ENCODE data around the gene CCL27.

The CCL27 gene

DNA sequence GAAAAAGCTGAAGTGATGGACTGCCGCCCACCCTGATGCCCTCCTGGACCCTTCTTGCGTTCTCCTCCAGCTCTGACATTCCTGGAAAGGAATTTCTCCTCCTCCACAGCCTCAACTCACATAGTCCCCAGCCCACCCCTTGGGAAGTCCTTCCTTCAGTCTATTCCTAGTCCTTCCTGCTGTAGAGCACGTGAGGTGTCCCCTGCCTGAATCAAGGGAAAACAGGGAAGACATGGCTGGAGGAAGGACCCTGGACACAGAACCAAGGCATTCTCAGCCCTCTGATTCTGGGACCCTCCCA is 37.3 kb downstream of the CCL27 start:
- Histone ChIP-seq H3K36me3 (ENCODE audit: control insufficient read depth, insufficient read depth, low read length) (no peaks in the 10 kb centered on the region), H3K27me3 (ENCODE audit: insufficient read depth, low read length, poor library complexity) (peaks cover 56% of the 10 kb centered on the region), H3K4me1 (ENCODE audit: control insufficient read depth, low read depth, low read length) (no peaks in the 10 kb centered on the region), H2BK5ac (ENCODE audit: low read length) (no peak overlapping the region), H3K9ac (ENCODE audit: low read length) (no peak overlapping the region), H3K23ac (ENCODE audit: low read length) (no peak overlapping the region), H2BK120ac (ENCODE audit: low read depth, low read length) (no peak overlapping the region), H3K4me3 (ENCODE audit: low read length) (no peak overlapping the region), H2AK5ac (ENCODE audit: low read length) (no peak overlapping the region), H3K56ac (ENCODE audit: low read length) (no peak overlapping the region), H3K79me1 (ENCODE audit: low read length) (no peaks in the 10 kb centered on the region), H3K27ac (ENCODE audit: low read depth, low read length) (no peak overlapping the region), H3K18ac (ENCODE audit: low read length) (no peak overlapping the region), H2BK15ac (replicated peaks; ENCODE audit: low read depth) (no peak overlapping the region), H3K4ac (ENCODE audit: low read depth, low read length) (no peak overlapping the region), H4K8ac (ENCODE audit: low read depth, low read length) (no peak overlapping the region), H3K4me2 (ENCODE audit: low read length) (no peak overlapping the region), H4K5ac (ENCODE audit: low read length) (no peak overlapping the region), H3K79me2 (ENCODE audit: control insufficient read depth, insufficient read depth, low read length) (no peaks in the 10 kb centered on the region)
- DNase-seq = no peak
- WGBS (ENCODE audit: extremely low coverage, insufficient coverage, low lambda C conversion rate) = no CpG with 5 or more reads among the region's 3 CpGs

DNA sequence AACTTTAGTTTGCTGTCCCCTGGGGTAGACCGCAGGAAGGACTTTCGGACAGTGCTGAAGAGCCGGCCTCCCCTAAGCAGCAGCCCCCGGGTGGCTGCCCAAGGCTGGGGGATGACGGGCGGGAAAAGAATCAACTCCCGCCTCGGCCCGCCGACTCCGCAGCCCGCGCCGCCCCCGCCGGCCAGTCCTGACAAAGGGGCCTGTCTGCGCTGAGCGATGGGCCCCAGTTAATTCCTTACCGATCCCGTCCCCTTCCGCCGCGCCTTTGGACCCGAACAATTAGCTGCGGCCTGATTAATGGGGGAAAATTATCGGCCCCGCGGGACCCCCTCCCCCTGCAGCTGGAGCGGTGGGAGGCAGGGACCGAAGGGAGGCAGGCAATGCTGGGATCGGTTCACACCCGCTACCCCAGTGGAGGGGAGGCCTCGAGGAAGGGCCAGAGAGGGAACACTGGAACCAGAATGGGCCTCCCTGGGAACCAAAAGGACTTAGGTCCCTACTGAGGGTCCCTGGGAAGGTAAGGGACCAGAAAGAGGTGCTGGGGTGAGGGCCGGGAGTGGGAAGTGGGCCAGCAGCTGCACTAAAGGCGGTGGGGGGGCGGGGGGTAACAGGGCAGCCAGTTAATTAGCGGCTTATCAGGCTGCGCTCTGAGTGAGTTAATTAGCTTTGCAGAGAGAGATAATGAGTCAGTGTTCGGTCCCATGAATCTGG is 37.8 kb downstream of the CCL27 start:
- Histone ChIP-seq H3K56ac (ENCODE audit: low read length) (peak overlapping the region; percentile 56), H3K4me3 (ENCODE audit: low read length) (no peak overlapping the region), H2AK5ac (ENCODE audit: low read length) (no peak overlapping the region), H2BK5ac (ENCODE audit: low read length) (no peak overlapping the region), H3K27me3 (ENCODE audit: insufficient read depth, low read length, poor library complexity) (peaks cover 52% of the 10 kb centered on the region), H3K4me2 (ENCODE audit: low read length) (no peak overlapping the region), H4K5ac (ENCODE audit: low read length) (no peak overlapping the region), H4K8ac (ENCODE audit: low read depth, low read length) (no peak overlapping the region), H3K9ac (ENCODE audit: low read length) (peak overlapping the region; percentile 18), H3K79me2 (ENCODE audit: control insufficient read depth, insufficient read depth, low read length) (no peaks in the 10 kb centered on the region), H3K4ac (ENCODE audit: low read depth, low read length) (no peak overlapping the region), H2BK15ac (replicated peaks; ENCODE audit: low read depth) (no peak overlapping the region), H3K4me1 (ENCODE audit: control insufficient read depth, low read depth, low read length) (peaks cover 2% of the 10 kb centered on the region), H3K79me1 (ENCODE audit: low read length) (no peaks in the 10 kb centered on the region), H3K27ac (ENCODE audit: low read depth, low read length) (peak overlapping the region; percentile 39), H3K18ac (ENCODE audit: low read length) (no peak overlapping the region), H3K23ac (ENCODE audit: low read length) (no peak overlapping the region), H2BK120ac (ENCODE audit: low read depth, low read length) (no peak overlapping the region), H3K36me3 (ENCODE audit: control insufficient read depth, insufficient read depth, low read length) (no peaks in the 10 kb centered on the region)
- WGBS (ENCODE audit: extremely low coverage, insufficient coverage, low lambda C conversion rate) = no CpG with 5 or more reads among the region's 39 CpGs
- DNase-seq = peak; percentile 30

DNA sequence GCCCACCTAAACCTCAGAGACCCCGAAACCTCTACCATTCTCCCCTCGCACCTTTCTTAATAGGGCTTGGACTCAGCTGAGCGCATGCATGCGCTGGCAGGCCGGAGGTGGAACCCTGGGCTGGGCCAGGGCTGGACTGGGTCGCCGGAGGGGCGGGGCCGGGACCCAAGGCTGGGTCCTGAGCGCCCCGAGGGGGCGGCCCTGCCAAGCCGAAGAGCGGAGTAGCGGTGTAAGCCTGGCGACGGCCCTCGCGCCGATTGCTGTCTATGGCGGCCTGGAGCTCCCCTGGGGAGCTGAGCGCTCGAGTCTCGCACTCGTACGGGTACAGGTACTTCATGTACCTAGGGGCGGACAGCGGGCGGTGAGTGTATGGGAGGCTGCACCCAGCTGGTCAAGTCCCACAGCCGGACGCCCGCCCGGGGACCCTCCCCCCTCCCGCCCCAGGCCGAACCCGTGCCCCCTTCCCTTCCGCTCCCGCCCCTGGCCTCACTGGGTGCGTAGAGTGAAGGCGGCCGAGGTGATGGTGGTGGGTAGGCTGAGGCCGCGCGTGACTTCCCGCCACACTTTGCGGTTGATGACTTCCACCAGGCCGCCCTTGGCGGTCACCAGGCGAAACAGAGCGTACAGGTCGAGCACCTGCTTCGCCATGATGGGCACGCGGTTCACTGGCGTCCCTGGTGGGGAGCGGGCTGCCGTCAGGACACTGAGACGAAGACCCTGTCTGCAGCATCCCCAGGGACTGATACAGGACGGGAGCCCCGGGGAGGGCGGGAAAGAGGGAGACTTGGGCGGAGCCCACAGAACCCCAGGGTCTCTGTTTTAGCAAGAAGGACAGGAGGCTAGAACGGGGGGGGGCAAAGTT is 38.9 kb downstream of the CCL27 start:
- Histone ChIP-seq H4K8ac (ENCODE audit: low read depth, low read length) (no peak overlapping the region), H3K4me2 (ENCODE audit: low read length) (no peak overlapping the region), H3K18ac (ENCODE audit: low read length) (no peak overlapping the region), H3K9ac (ENCODE audit: low read length) (no peak overlapping the region), H3K79me1 (ENCODE audit: low read length) (no peaks in the 10 kb centered on the region), H2AK5ac (ENCODE audit: low read length) (no peak overlapping the region), H3K56ac (ENCODE audit: low read length) (no peak overlapping the region), H4K5ac (ENCODE audit: low read length) (no peak overlapping the region), H2BK120ac (ENCODE audit: low read depth, low read length) (no peak overlapping the region), H3K27ac (ENCODE audit: low read depth, low read length) (no peak overlapping the region), H2BK15ac (replicated peaks; ENCODE audit: low read depth) (no peak overlapping the region), H3K4me1 (ENCODE audit: control insufficient read depth, low read depth, low read length) (peaks cover 2% of the 10 kb centered on the region), H3K4me3 (ENCODE audit: low read length) (no peak overlapping the region), H3K4ac (ENCODE audit: low read depth, low read length) (no peak overlapping the region), H3K27me3 (ENCODE audit: insufficient read depth, low read length, poor library complexity) (peaks cover 44% of the 10 kb centered on the region), H2BK5ac (ENCODE audit: low read length) (no peak overlapping the region), H3K23ac (ENCODE audit: low read length) (no peak overlapping the region), H3K79me2 (ENCODE audit: control insufficient read depth, insufficient read depth, low read length) (no peaks in the 10 kb centered on the region), H3K36me3 (ENCODE audit: control insufficient read depth, insufficient read depth, low read length) (no peaks in the 10 kb centered on the region)
- no CpG with 5 or more reads among the region's 63 CpGs for WGBS (ENCODE audit: extremely low coverage, insufficient coverage, low lambda C conversion rate)
- no peak for DNase-seq

DNA sequence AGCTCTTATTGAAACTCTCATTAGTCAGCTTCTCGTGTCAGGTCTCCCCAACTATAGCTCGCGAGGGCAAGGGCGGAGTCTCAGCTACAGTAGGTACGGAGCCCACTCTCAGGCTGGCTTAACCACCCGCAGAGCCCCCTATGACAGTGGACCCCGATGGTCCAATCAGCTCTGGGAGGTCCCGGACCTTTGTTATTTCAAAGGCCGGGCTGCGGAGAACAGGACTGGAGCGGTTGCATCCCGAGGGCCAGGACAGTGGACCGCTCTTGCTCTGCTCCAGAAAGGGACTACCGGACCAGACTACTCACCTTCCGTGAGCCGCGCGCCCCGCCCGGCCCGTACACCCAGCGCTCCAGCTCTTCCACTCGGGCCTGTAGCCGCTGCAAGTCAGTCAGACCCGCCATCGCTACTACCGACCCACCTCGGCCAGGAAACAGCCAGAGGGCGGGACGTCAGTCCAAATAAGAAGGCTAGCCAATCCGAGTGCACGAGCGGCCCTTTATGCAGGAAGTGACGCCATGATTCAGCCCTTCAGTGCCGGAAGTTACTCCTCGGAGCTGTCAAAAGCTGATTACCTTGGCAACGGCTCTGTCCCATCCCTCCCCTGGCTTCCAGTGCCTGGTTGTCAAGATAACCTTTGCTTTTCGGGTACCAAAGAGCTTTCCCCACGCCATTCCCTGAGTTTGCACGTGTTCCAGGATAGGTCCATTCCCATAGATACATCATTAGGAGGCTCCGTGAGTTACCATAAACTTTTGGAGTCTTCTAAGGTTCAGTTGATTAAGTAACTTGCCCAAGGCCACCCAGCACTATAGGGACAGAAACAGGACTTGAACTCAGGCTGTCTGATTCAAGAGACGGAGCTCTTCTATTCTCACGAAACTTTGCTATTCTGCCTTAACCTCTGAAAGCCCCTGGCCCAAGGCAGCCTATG is 42.1 kb downstream of the CCL27 start, which contains the start of gene DCTN3:
DCTN3 (minus strand) TSS at position 435 of the 934 bp plus-strand sequence; CDS start at position 404, 31 bp downstream.
- no CpG with 5 or more reads among the region's 43 CpGs for WGBS (ENCODE audit: extremely low coverage, insufficient coverage, low lambda C conversion rate)
- no peak within 1 kb of the TSS for H2AK5ac ChIP-seq (ENCODE audit: low read length)
- peak within 1 kb of the TSS; percentile 45 for H3K4me3 ChIP-seq (ENCODE audit: low read length)
- H2BK5ac ChIP-seq (ENCODE audit: low read length) = no peak within 1 kb of the TSS
- DNase-seq = peak; percentile 97
- H3K56ac ChIP-seq (ENCODE audit: low read length) = peak within 1 kb of the TSS; percentile 82
- no peak within 1 kb of the TSS for H3K18ac ChIP-seq (ENCODE audit: low read length)
- H3K23ac ChIP-seq (ENCODE audit: low read length) = no peak within 1 kb of the TSS
- no peak within 1 kb of the TSS for H4K8ac ChIP-seq (ENCODE audit: low read depth, low read length)
- peak within 1 kb of the TSS; percentile 69 for H3K9ac ChIP-seq (ENCODE audit: low read length)
- H3K79me2 ChIP-seq (ENCODE audit: control insufficient read depth, insufficient read depth, low read length) = no peaks in the 10 kb centered on the region
- H3K27me3 ChIP-seq (ENCODE audit: insufficient read depth, low read length, poor library complexity) = peaks cover 13% of the 10 kb centered on the region
- H3K79me1 ChIP-seq (ENCODE audit: low read length) = no peaks in the 10 kb centered on the region
- H3K4me2 ChIP-seq (ENCODE audit: low read length) = peak within 1 kb of the TSS; percentile 78
- H3K36me3 ChIP-seq (ENCODE audit: control insufficient read depth, insufficient read depth, low read length) = no peaks in the 10 kb centered on the region
- no peak within 1 kb of the TSS for H3K4ac ChIP-seq (ENCODE audit: low read depth, low read length)
- H4K5ac ChIP-seq (ENCODE audit: low read length) = no peak within 1 kb of the TSS
- no peak within 1 kb of the TSS for H2BK120ac ChIP-seq (ENCODE audit: low read depth, low read length)
- no peak within 1 kb of the TSS for H3K27ac ChIP-seq (ENCODE audit: low read depth, low read length)
- no peak within 1 kb of the TSS for H2BK15ac ChIP-seq (replicated peaks; ENCODE audit: low read depth)
- H3K4me1 ChIP-seq (ENCODE audit: control insufficient read depth, low read depth, low read length) = peaks cover 2% of the 10 kb centered on the region

DNA sequence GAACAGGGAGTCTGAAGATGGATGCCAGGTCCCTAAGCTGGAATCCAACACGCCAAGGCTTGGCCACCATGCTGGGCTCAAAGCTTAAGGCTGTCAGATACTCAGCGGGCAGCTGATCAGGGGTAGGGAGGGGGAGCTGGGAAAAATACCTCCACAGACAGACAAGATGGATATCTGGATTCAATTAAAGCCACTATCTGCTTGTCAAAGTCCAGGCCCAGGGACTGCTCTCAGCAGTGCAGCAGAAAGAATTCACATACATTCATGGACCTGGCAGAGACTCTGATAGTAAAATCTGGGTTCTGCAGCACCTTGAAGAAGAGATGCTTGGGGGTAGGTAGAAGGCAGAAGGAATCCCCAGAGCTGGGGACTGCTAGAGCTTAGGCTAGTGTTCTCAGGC is 47.3 kb downstream of the CCL27 start:
- no peak overlapping the region for H3K18ac ChIP-seq (ENCODE audit: low read length)

More for the DNA sequence above, 47.3 kb downstream of the CCL27 start:
- Histone ChIP-seq H2AK5ac (ENCODE audit: low read length) (no peak overlapping the region), H2BK120ac (ENCODE audit: low read depth, low read length) (no peak overlapping the region), H3K27ac (ENCODE audit: low read depth, low read length) (no peak overlapping the region), H3K4me1 (ENCODE audit: control insufficient read depth, low read depth, low read length) (peaks cover 6% of the 10 kb centered on the region), H3K23ac (ENCODE audit: low read length) (no peak overlapping the region), H2BK15ac (replicated peaks; ENCODE audit: low read depth) (no peak overlapping the region), H4K8ac (ENCODE audit: low read depth, low read length) (no peak overlapping the region), H3K4me3 (ENCODE audit: low read length) (no peak overlapping the region), H3K36me3 (ENCODE audit: control insufficient read depth, insufficient read depth, low read length) (no peaks in the 10 kb centered on the region), H3K4me2 (ENCODE audit: low read length) (no peak overlapping the region), H4K5ac (ENCODE audit: low read length) (no peak overlapping the region), H3K4ac (ENCODE audit: low read depth, low read length) (no peak overlapping the region), H3K79me1 (ENCODE audit: low read length) (no peaks in the 10 kb centered on the region), H3K27me3 (ENCODE audit: insufficient read depth, low read length, poor library complexity) (no peaks in the 10 kb centered on the region), H3K9ac (ENCODE audit: low read length) (no peak overlapping the region), H2BK5ac (ENCODE audit: low read length) (no peak overlapping the region), H3K56ac (ENCODE audit: low read length) (no peak overlapping the region), H3K79me2 (ENCODE audit: control insufficient read depth, insufficient read depth, low read length) (no peaks in the 10 kb centered on the region)
- WGBS (ENCODE audit: extremely low coverage, insufficient coverage, low lambda C conversion rate) = no CpG with 5 or more reads among the region's 2 CpGs
- no peak for DNase-seq

Measured in mesendoderm (in vitro differentiated cells).